Mononuclear cell (primary cell): ENCODE results near the gene WNT3. TPM values are rescaled to one million over a fixed set of nuclear protein-coding genes. Genes with fewer than 3 reads are reported as not detected.

Experiments
- H3K27me3 ChIP-seq: 2 replicates; pipeline ENCODE4 v1.6.0; 2011; ENCODE audit warnings: low read length, control low read depth; ENCODE audit not compliant: insufficient read depth
- H3K4me1 ChIP-seq: 2 replicates; pipeline ENCODE4 v1.5.1; 2011; ENCODE audit warnings: mild to moderate bottlenecking, low read length, control low read depth; ENCODE audit not compliant: insufficient read depth
- H3K4me3 ChIP-seq: 2 replicates; pipeline ENCODE4 v1.5.1; 2011; ENCODE audit warnings: mild to moderate bottlenecking, low read length, moderate library complexity
- H3K9me3 ChIP-seq: 2 replicates; pipeline ENCODE4 v1.5.1; 2011; ENCODE audit warnings: low read depth, mild to moderate bottlenecking, control low read depth, low read length
- total RNA-seq: library from RNA; depleted of rRNA; stranded (reverse); fragments of >200 nt; gene quantifications from one replicate; pipeline ENCODE4 v1.2.3, GENCODE V29; 2012

Gene WNT3
- total RNA-seq, 1 donor = 0.10 TPM

DNA sequence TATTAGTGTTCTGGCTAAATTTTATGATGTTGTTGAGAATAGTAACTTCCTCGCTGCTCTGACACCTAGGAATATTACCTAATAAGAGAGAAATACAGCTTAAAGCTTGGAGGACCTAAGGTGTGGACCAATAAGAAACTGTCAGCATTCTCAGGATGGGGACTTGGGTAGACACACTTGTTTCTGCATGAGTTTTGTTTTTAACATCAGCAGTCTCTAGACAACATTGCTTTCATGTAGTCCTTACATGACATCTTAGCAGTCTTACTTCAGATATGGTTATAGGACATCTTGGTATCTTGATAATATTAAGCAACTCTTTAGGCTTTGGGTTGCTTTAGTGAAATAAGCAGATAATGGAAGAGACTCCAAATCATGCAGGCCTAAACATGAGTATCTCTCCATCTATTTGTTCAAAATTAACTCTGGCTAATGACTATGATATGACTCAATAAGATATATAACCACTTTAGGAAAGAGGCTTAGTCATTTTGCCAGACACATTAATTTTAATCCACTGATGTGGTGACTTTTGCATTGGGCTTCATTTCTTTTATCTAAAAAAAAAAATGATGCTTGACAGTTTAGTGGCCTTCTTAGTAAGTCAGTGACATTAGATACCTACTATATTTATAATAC lies 84.5 kb downstream of the WNT3 start:
- Histone ChIP-seq H3K9me3 (no peaks in the 10 kb centered on the region), H3K4me1 (peaks cover 5% of the 10 kb centered on the region), H3K4me3 (no peak overlapping the region)

DNA sequence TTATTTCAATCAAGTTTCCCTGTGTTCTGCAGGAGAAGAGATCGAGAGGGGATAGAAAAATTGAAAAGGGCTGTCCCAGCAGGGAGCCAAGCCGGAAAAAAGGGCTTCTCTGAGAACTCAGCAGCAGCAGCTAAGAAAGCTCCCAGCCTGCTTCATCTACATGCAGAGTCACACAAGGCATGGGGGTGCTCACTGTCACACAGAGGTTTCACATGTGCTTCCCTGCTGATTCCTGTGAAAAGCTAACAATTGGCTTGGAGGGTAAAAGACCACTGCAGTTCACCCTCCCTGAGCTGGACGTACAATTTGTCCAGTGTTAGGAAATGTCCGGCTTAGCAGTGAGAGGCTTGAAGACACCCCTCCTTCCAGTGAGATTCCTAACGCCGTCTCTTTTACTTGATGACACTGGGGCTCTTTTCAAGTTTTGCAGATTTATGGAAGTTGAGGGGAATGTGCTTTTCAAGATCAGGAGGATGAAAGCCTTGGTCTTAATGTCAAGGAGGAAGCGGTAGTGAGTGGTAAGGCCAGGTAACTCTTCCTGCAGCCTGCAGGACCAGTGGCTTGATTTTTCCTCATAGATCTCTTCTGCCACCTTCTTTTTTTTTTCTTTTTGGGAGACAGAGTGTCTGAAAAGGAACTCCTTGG lies 85.6 kb downstream of the WNT3 start:
- no peaks in the 10 kb centered on the region for H3K9me3 ChIP-seq
- H3K27me3 ChIP-seq = no peaks in the 10 kb centered on the region
- H3K4me1 ChIP-seq = peaks cover 5% of the 10 kb centered on the region
- H3K4me3 ChIP-seq = no peak overlapping the region

More for the DNA sequence above, 84.5 kb downstream of the WNT3 start:
- no peaks in the 10 kb centered on the region for H3K27me3 ChIP-seq

DNA sequence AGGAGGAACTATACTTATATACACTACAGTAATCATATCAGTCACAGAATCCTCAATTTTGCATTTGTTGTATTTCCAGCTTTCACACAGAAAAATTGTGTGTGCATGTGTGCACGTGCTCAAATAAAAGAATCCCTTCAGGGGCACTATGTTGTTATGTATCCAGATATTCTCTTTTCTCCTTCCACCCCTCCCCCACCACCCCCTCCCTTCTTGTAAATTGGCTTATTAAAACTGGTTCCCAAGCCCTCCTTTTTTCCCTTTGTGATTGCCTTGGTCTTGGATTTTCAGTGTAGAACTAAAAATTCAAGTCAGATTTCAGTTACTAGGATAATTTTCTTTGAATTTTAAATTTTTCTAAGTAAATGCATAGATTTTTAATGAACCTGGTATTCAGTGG lies 86.3 kb downstream of the WNT3 start:
- Histone ChIP-seq H3K4me3 (no peak overlapping the region), H3K27me3 (no peaks in the 10 kb centered on the region), H3K4me1 (peaks cover 5% of the 10 kb centered on the region), H3K9me3 (no peaks in the 10 kb centered on the region)

DNA sequence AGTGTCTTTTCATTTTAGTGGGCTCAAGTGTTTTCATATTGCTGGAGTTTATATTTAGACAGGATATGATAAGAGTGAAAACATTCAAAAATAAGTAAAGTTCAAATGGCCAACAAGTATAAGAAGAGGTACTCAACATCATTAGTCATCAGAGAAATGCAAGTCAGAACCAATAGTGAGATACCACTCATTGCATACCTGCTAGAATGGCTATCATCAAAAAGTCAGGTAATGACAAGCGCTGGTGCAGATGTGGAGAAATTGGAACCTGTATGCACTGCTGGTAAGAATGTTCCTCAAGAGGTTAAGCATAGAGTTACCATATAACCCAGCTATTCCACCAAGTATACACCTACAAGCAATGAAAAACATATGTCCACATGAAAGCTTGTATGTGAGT lies 87.8 kb downstream of the WNT3 start:
- H3K9me3 ChIP-seq = no peaks in the 10 kb centered on the region
- no peak overlapping the region for H3K4me3 ChIP-seq
- peaks cover 2% of the 10 kb centered on the region for H3K4me1 ChIP-seq
- no peaks in the 10 kb centered on the region for H3K27me3 ChIP-seq

DNA sequence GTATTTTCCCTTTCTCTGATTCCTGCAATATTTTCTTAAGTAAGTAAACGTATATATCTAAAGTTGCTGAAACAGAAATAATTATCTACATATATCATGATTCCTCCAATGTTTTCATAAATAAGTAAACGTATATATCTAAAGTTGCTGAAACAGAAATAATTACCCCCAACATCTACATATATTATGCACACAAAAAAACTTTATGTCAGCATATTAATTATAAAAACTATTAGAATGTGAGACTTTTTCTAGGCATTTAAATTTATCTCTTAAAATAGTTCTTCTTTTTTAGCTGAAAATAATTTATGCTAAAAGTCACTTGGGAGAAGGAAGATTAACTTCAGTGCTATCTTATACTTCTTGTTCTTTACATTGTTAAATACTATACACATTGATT lies 88.5 kb downstream of the WNT3 start:
- Histone ChIP-seq H3K27me3 (no peaks in the 10 kb centered on the region), H3K4me1 (no peaks in the 10 kb centered on the region), H3K4me3 (no peak overlapping the region), H3K9me3 (no peaks in the 10 kb centered on the region)

DNA sequence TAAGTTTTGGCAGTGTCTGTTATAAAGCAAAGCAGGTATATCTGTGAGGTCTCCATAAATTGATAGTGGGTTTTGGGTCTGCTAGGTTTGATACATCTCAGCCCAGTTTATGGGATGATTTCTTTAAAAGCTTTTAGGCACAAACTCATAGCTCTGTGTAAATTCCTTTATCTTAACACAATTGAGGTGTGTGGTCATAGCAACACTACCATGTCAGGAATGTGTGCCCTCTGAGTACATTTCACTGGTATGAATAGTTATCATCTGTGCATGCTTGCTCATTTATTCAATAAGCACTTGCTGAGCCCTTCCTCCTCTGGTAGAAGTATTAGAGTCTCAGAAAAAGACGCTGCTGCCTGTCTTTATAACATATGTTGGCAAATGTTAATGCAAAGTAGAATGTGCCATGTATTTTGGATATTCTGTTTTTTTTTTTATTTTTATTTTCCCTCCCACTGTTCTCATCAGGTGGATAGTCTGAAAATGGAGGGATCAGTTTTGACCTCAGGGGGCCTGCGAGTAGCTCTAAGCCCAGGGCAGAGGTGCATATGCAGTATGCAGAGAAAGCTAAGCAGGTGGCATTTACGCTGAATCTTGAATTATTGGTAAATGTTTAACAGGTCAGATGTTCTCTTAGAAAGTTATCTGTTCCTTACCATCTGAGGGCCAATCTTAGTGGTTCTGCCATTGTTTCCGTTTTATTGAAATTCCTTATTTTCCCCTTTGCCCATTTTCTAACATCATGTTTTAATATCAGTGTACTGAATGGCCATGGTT lies 90.7 kb downstream of the WNT3 start:
- no peaks in the 10 kb centered on the region for H3K4me1 ChIP-seq
- H3K9me3 ChIP-seq = no peaks in the 10 kb centered on the region
- no peak overlapping the region for H3K4me3 ChIP-seq
- H3K27me3 ChIP-seq = no peaks in the 10 kb centered on the region

DNA sequence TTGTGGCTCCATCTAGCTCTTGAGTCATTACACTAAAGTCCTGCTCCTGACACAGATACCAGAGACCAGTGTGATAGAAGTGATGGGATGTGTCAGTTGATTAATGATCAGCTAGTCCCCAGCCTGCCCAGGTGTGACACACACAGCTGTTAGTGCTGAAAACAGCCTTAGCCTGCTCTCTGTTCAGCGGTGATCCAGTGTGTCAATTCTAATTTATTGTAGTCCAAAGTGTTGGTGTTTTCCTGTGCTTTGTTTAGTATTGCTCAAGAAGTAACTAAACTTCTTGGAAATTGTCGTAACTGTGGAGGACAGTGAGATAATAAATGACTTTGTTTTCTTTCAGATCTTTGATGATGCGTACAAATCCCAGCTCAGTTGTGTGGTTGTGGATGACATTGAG lies 92.3 kb downstream of the WNT3 start:
- Histone ChIP-seq H3K27me3 (no peaks in the 10 kb centered on the region), H3K4me1 (no peaks in the 10 kb centered on the region), H3K9me3 (no peaks in the 10 kb centered on the region), H3K4me3 (no peak overlapping the region)

DNA sequence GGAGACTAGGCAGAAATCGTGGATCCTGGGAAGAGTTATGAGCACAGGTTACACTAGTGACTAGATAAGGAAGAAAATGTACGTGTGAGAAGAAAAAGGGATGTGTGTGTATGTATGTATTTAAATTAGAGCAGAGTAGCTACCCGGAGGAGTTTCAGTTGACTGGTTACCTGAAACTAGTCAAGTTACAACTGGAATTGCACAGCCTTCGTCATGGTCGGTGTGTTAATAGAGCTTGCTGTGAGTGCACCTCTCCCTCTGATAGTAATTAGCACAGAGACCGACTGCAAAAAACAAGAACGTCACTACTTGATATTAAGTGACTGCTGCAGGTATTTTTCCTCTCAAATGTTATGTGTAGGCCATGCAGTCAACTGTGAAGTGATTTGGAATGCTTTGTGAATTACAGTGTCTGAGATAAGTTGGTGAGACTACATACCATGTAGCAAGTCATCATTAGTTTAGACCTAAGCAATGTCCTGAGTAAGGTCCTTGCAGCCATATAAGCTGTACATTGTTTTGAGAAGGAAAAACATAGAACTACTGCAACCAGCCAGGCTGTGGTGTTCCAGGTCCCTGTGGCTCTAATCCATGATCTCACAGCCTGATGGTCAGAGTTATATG lies 95.7 kb downstream of the WNT3 start:
- Histone ChIP-seq H3K9me3 (no peaks in the 10 kb centered on the region), H3K27me3 (no peaks in the 10 kb centered on the region), H3K4me3 (no peak overlapping the region), H3K4me1 (peaks cover 5% of the 10 kb centered on the region)

DNA sequence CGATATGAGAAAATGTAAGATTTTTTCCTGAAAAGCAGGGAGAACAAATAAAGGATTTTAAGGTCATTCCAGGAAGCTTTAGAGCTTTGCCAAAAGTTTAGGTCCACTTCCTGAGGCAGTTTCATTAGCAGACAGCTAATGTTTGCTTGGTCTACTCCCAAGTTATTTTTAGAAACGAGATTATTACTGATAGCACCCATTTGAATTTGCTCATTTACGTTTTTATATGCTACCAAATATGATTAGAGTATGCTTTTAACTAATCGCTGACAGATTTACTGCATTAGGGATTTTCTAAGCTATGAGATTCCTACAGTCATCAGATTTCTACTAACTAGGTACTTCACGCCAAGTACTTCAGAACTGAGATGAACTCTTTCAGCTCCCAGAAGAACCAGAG lies 98.1 kb downstream of the WNT3 start:
- no peaks in the 10 kb centered on the region for H3K27me3 ChIP-seq
- H3K4me3 ChIP-seq = no peak overlapping the region
- peaks cover 5% of the 10 kb centered on the region for H3K4me1 ChIP-seq
- no peaks in the 10 kb centered on the region for H3K9me3 ChIP-seq

DNA sequence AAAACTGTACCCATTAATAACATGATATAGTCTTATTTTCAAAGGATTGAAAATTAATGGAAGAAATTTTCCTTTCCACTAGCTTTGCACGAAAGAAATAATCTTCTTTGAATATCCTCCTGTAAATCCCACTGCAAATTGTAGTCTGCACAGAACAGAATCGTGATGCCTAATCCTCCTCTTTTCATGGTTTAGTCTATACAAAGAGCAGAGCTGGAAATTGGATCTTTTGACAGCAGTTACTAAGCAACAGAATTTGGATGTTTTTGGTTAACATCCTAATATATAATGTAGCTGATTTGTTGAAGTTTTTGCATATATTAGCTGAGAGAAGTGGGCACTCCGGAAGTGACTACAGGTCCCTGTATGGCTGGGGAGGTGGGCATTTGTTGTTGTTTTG lies 98.6 kb downstream of the WNT3 start:
- H3K4me3 ChIP-seq = no peak overlapping the region
- no peaks in the 10 kb centered on the region for H3K9me3 ChIP-seq
- H3K27me3 ChIP-seq = no peaks in the 10 kb centered on the region
- H3K4me1 ChIP-seq = peaks cover 5% of the 10 kb centered on the region

DNA sequence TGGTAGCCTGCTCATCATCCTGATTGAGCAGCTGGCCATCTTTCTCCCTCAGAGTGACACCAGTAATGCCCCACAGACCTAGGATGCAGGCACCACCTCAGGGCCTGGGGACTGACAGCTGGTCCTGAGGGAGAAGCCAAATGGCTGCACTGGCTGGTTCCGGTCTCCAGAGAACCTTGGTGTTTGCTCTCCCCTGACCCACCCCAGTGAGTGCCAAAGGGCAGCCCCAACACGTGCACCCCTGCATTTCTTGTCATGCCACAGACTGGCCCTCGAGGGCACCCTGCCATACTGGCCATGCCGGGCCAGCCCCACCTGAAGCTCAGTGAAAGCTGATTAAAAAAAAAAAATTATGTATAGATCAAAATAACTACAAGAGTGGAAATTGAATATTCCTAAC lies 100.5 kb downstream of the WNT3 start:
- Histone ChIP-seq H3K4me1 (peaks cover 5% of the 10 kb centered on the region), H3K27me3 (no peaks in the 10 kb centered on the region), H3K4me3 (no peak overlapping the region), H3K9me3 (no peaks in the 10 kb centered on the region)

Other genes starting within 250 kb of the WNT3 start
- gene ARL17A, start 239.0 kb downstream of the WNT3 start, total RNA-seq = 14.8 TPM
- 18.7 TPM for gene NSF, start 228.0 kb downstream of the WNT3 start, total RNA-seq
- gene WNT9B, start 32.9 kb upstream of the WNT3 start, total RNA-seq = not detected
- 27.5 TPM for gene GOSR2, start 104.5 kb upstream of the WNT3 start, total RNA-seq
- gene RPRML, start 160.6 kb upstream of the WNT3 start, total RNA-seq = not detected